PC-9 (cell line): ENCODE data around the gene SYT2. TPM values are rescaled to one million over a fixed set of nuclear protein-coding genes. Genes with fewer than 3 reads are reported as not detected.

Source experiments
- BruUV-seq: library from RNA; stranded (reverse); fragments of 400-500 nt; replicated peaks from 2 replicates; lab custom pipeline; 2021; lab: Mats Ljungman, UMichigan
- CTCF ChIA-PET: fragments of 300-600 bp; sonication (Branson Sonifier 250); formaldehyde crosslinking; loops from one replicate; lab custom pipeline; 2022; ENCODE audit warnings: antibody characterized with exemption; lab: Charles Lee
- POLR2A ChIA-PET: fragments of 300-600 bp; sonication (Branson Sonifier 250); formaldehyde crosslinking; loops from one replicate; lab custom pipeline; 2022; ENCODE audit warnings: antibody characterized with exemption; ENCODE audit not compliant: unreplicated experiment; lab: Charles Lee
- DNase-seq, 2 experiments: peaks; one replicate each; pipeline versions ENCODE4 v3.0.0 to v3.0.0-alpha.2; 2015 to 2022; ENCODE audit warnings: mixed read lengths in 1 of 2
- H2AFZ ChIP-seq: fragments of 200-600 bp; sonication (generic); 2 replicates; pipeline ENCODE4 v1.8.1; 2017; ENCODE audit warnings: antibody characterized with exemption
- H3F3A ChIP-seq: fragments of 200-600 bp; sonication (generic); 2 replicates; pipeline ENCODE4 v1.8.1; 2017; ENCODE audit warnings: antibody characterized with exemption, mild to moderate bottlenecking, low read depth; ENCODE audit not compliant: insufficient read depth
- H3K27ac ChIP-seq: fragments of 200-600 bp; sonication (generic); 2 replicates; pipeline ENCODE4 v1.6.1; 2016; ENCODE audit warnings: mixed run types
- H3K27me3 ChIP-seq: fragments of 200-600 bp; sonication (generic); 2 replicates; pipeline ENCODE4 v1.6.1; 2016; ENCODE audit warnings: low read depth, mixed run types; ENCODE audit not compliant: insufficient read depth
- H3K36me3 ChIP-seq: fragments of 200-600 bp; sonication (generic); 2 replicates; pipeline ENCODE4 v1.6.1; 2016; ENCODE audit warnings: low read depth, mixed run types
- H3K4me1 ChIP-seq: fragments of 200-600 bp; sonication (generic); replicated peaks from 2 replicates; pipeline ENCODE4 v1.6.1; 2016; ENCODE audit warnings: mixed run types; ENCODE audit not compliant: insufficient read depth
- H3K4me2 ChIP-seq: fragments of 200-600 bp; sonication (generic); 2 replicates; pipeline ENCODE4 v1.6.1; 2017; ENCODE audit warnings: mixed run types
- H3K4me3 ChIP-seq: fragments of 200-600 bp; sonication (generic); 2 replicates; pipeline ENCODE4 v1.6.1; 2016; ENCODE audit warnings: mixed run types
- H3K79me2 ChIP-seq: fragments of 200-600 bp; sonication (generic); 2 replicates; pipeline ENCODE4 v1.6.1; 2017; ENCODE audit warnings: low read depth, mixed run types
- H3K9me2 ChIP-seq: fragments of 200-600 bp; sonication (generic); 2 replicates; pipeline ENCODE4 v1.8.1; 2017; ENCODE audit warnings: mild to moderate bottlenecking; ENCODE audit not compliant: insufficient read depth
- H3K9me3 ChIP-seq: fragments of 200-600 bp; sonication (generic); 2 replicates; pipeline ENCODE4 v1.8.1; 2016; ENCODE audit warnings: low read depth; ENCODE audit not compliant: insufficient read depth
- H4K20me1 ChIP-seq: fragments of 200-600 bp; sonication (generic); 2 replicates; pipeline ENCODE4 v1.8.1; 2017; ENCODE audit not compliant: insufficient read depth
- CTCF ChIP-seq: fragments of 200-600 bp; sonication (generic); conservative IDR thresholded peaks from 2 replicates; pipeline ENCODE4 v1.6.1; 2017; ENCODE audit warnings: mixed run types, antibody characterized with exemption, mild to moderate bottlenecking, moderate library complexity
- EZH2 ChIP-seq: fragments of 200-600 bp; sonication (generic); IDR thresholded peaks from 2 replicates; pipeline ENCODE4 v1.8.0; 2017; ENCODE audit warnings: antibody characterized with exemption, low read depth
- intact Hi-C: fragments of 100-400 bp; cut with micrococcal nuclease; formaldehyde crosslinking; loops from one replicate; pipeline ENCODE4 v1.10.0; 2022; ENCODE audit not compliant: unreplicated experiment
- total RNA-seq: library from RNA; stranded (reverse); gene quantifications from 2 replicates; pipeline ENCODE4 v1.2.3, GENCODE V29; 2021

Gene SYT2
- total RNA-seq, 1 experiment from 2014 or later = 0.07 TPM

GRCh38 chr1:202708456-202709275, 1.6 kb downstream of the SYT2 start:
- BruUV-seq = no TSS peak
- CTCF ChIA-PET = no interaction called here

GRCh38 chr1:202706851-202707250, 3.4 kb downstream of the SYT2 start:
- no peaks in the 10 kb centered on the region for H4K20me1 ChIP-seq
- no peaks in the 10 kb centered on the region for H3K36me3 ChIP-seq
- H3K9me2 ChIP-seq = no peaks in the 10 kb centered on the region
- no peaks in the 10 kb centered on the region for H3F3A ChIP-seq
- no TSS peak for BruUV-seq
- no peak for DNase-seq
- POLR2A ChIA-PET = no interaction called here
- no peak overlapping the region for H2AFZ ChIP-seq
- H3K27ac ChIP-seq = no peak overlapping the region
- intact Hi-C loops = no loop called here
- TF ChIP-seq CTCF (no peak), EZH2 (no peak)
- peaks cover 91% of the 10 kb centered on the region for H3K27me3 ChIP-seq
- no peaks in the 10 kb centered on the region for H3K79me2 ChIP-seq
- CTCF ChIA-PET = no interaction called here
- H3K9me3 ChIP-seq = no peaks in the 10 kb centered on the region
- no peak overlapping the region for H3K4me3 ChIP-seq
- H3K4me2 ChIP-seq = no peak overlapping the region
- no peaks in the 10 kb centered on the region for H3K4me1 ChIP-seq

More at GRCh38 chr1:202708456-202709275, 1.6 kb downstream of the SYT2 start:
- Histone ChIP-seq H3K4me1 (peaks cover 6% of the 10 kb centered on the region; the same call in 1 of the 2 replicates), H3K9me2 (no peaks in the 10 kb centered on the region), H3K4me2 (no peak overlapping the region), H3F3A (peaks cover 16% of the 10 kb centered on the region; the same call in 1 of the 2 replicates), H3K79me2 (no peaks in the 10 kb centered on the region), H3K9me3 (no peaks in the 10 kb centered on the region), H3K4me3 (no peak overlapping the region), H3K27me3 (peaks cover 74% of the 10 kb centered on the region), H4K20me1 (no peaks in the 10 kb centered on the region), H3K27ac (no peak overlapping the region), H3K36me3 (no peaks in the 10 kb centered on the region), H2AFZ (no peak overlapping the region)
- no peak for DNase-seq
- TF ChIP-seq EZH2 (no peak), CTCF (no peak)
- intact Hi-C loops = no loop called here
- POLR2A ChIA-PET = no interaction called here

- H3K27me3 ChIP-seq = peaks cover 98% of the 10 kb centered on the region
- H3F3A ChIP-seq = no peaks in the 10 kb centered on the region
- no peak for DNase-seq
- H3K36me3 ChIP-seq = no peaks in the 10 kb centered on the region
- H2AFZ ChIP-seq = no peak overlapping the region
- POLR2A ChIA-PET = no interaction called here
- no TSS peak for BruUV-seq
- H3K9me3 ChIP-seq = no peaks in the 10 kb centered on the region
- no peak overlapping the region for H3K4me2 ChIP-seq
- no peaks in the 10 kb centered on the region for H3K79me2 ChIP-seq
- no peak overlapping the region for H3K27ac ChIP-seq
- intact Hi-C loops = no loop called here
- TF ChIP-seq CTCF (no peak), EZH2 (no peak)
- H3K4me1 ChIP-seq = no peaks in the 10 kb centered on the region
- CTCF ChIA-PET = no interaction called here
- H3K9me2 ChIP-seq = no peaks in the 10 kb centered on the region
- H4K20me1 ChIP-seq = no peaks in the 10 kb centered on the region
- no peak overlapping the region for H3K4me3 ChIP-seq
These were observed 5.7 kb downstream of the SYT2 start for GRCh38 chr1:202704601-202705000.
